H9 (cell line): ENCODE data around the gene ARID2. TPM values are rescaled to one million over a fixed set of nuclear protein-coding genes. Genes with fewer than 3 reads are reported as not detected.
A peak's percentile ranks its signal among the peaks of the same experiment; 100 is the strongest.

Experiments used
- DNase-seq: peaks from one replicate; pipeline ENCODE4 v3.0.0-alpha.2; 2017
- H2AFZ ChIP-seq: one replicate; pipeline ENCODE4 v1.6.1; 2013; ENCODE audit warnings: mild to moderate bottlenecking, low read length, control low read depth, moderate library complexity
- H2AK5ac ChIP-seq: 2 replicates; pipeline ENCODE4 v1.6.1; 2013; ENCODE audit warnings: low read length, control low read depth, mixed read lengths; ENCODE audit not compliant: insufficient read length
- H2BK120ac ChIP-seq: one replicate; pipeline ENCODE4 v1.6.1; 2013; ENCODE audit warnings: low read depth, mild to moderate bottlenecking, low read length, control low read depth, inconsistent platforms; ENCODE audit not compliant: poor library complexity, severe bottlenecking
- H2BK12ac ChIP-seq: 2 replicates; pipeline ENCODE4 v1.6.1; 2013; ENCODE audit warnings: low read length, control low read depth, mixed read lengths, low read depth; ENCODE audit not compliant: insufficient read length
- H2BK15ac ChIP-seq: 2 replicates; pipeline ENCODE4 v1.6.1; 2013; ENCODE audit warnings: low read depth, low read length, control low read depth
- H2BK20ac ChIP-seq: one replicate; pipeline ENCODE4 v1.6.1; 2013; ENCODE audit warnings: low read depth, mild to moderate bottlenecking, low read length, control low read depth, inconsistent platforms; ENCODE audit not compliant: poor library complexity, severe bottlenecking
- H2BK5ac ChIP-seq: 2 replicates; pipeline ENCODE4 v1.6.1; 2013; ENCODE audit warnings: low read length, control low read depth, mixed read lengths; ENCODE audit not compliant: insufficient read length
- H3K14ac ChIP-seq: 2 replicates; pipeline ENCODE4 v1.6.1; 2013; ENCODE audit warnings: low read length, control low read depth; ENCODE audit not compliant: insufficient read depth
- H3K18ac ChIP-seq: 2 replicates; pipeline ENCODE4 v1.6.1; 2013; ENCODE audit warnings: low read depth, mild to moderate bottlenecking, mixed read lengths, low read length, control low read depth; ENCODE audit not compliant: insufficient read length
- H3K23ac ChIP-seq: 2 replicates; pipeline ENCODE4 v1.6.1; 2013; ENCODE audit warnings: low read length, control low read depth, mixed read lengths, low read depth; ENCODE audit not compliant: insufficient read length
- H3K23me2 ChIP-seq: 2 replicates; pipeline ENCODE4 v1.6.1; 2013; ENCODE audit warnings: low read depth, mild to moderate bottlenecking, mixed read lengths, low read length, control low read depth; ENCODE audit not compliant: insufficient read length, poor library complexity, severe bottlenecking
- H3K27ac ChIP-seq: 2 replicates; pipeline ENCODE4 v1.5.1; 2013; ENCODE audit warnings: low read length, control low read depth, mixed read lengths, low read depth; ENCODE audit not compliant: insufficient read length
- H3K27me3 ChIP-seq: 2 replicates; pipeline ENCODE4 v1.6.1; 2013; ENCODE audit warnings: low read length, control low read depth, inconsistent platforms; ENCODE audit not compliant: insufficient read depth
- H3K4ac ChIP-seq: 2 replicates; pipeline ENCODE4 v1.6.1; 2013; ENCODE audit warnings: low read depth, mild to moderate bottlenecking, control low read depth, inconsistent platforms, low read length, moderate library complexity
- H3K4me1 ChIP-seq: 2 replicates; pipeline ENCODE4 v1.6.1; 2013; ENCODE audit warnings: low read length, control low read depth, inconsistent platforms; ENCODE audit not compliant: insufficient read depth
- H3K4me2 ChIP-seq: 2 replicates; pipeline ENCODE4 v1.6.1; 2013; ENCODE audit warnings: low read length, control low read depth, mixed read lengths; ENCODE audit not compliant: insufficient read length, insufficient read depth
- H3K56ac ChIP-seq: 2 replicates; pipeline ENCODE4 v1.6.1; 2013; ENCODE audit warnings: low read depth, mild to moderate bottlenecking, mixed read lengths, low read length, control low read depth; ENCODE audit not compliant: insufficient read length
- H3K79me1 ChIP-seq: 2 replicates; pipeline ENCODE4 v1.6.1; 2013; ENCODE audit warnings: low read depth, mild to moderate bottlenecking, moderate library complexity, low read length, control low read depth, inconsistent platforms; ENCODE audit not compliant: insufficient read depth, poor library complexity, severe bottlenecking
- H3K79me2 ChIP-seq: 2 replicates; pipeline ENCODE4 v1.6.1; 2013; ENCODE audit warnings: low read length, control low read depth, inconsistent platforms; ENCODE audit not compliant: insufficient read depth
- H3K9ac ChIP-seq: 2 replicates; pipeline ENCODE4 v1.6.1; 2013; ENCODE audit warnings: low read length, control low read depth, mixed read lengths; ENCODE audit not compliant: insufficient read length; ENCODE audit errors: extremely low read depth
- H3K9me3 ChIP-seq: one replicate; pipeline ENCODE4 v1.6.1; 2013; ENCODE audit warnings: low read depth, low read length, inconsistent platforms; ENCODE audit not compliant: control insufficient read depth
- H3T11ph ChIP-seq: one replicate; pipeline ENCODE4 v1.6.1; 2013; ENCODE audit warnings: mild to moderate bottlenecking, low read length, control low read depth, inconsistent platforms
- H4K20me1 ChIP-seq: one replicate; pipeline ENCODE4 v1.6.1; 2013; ENCODE audit not compliant: control insufficient read depth, insufficient read length, insufficient read depth
- H4K5ac ChIP-seq: 2 replicates; pipeline ENCODE4 v1.6.1; 2013; ENCODE audit warnings: low read depth, mild to moderate bottlenecking, mixed read lengths, low read length, control low read depth; ENCODE audit not compliant: insufficient read length
- H4K8ac ChIP-seq: replicated peaks from 2 replicates; pipeline ENCODE4 v1.6.1; 2013; ENCODE audit warnings: low read length, control low read depth, mixed read lengths, low read depth; ENCODE audit not compliant: insufficient read length
- H4K91ac ChIP-seq: 2 replicates; pipeline ENCODE4 v1.6.1; 2013; ENCODE audit warnings: low read depth, mild to moderate bottlenecking, moderate library complexity, mixed read lengths, low read length, control low read depth; ENCODE audit not compliant: insufficient read length
- H3K27ac Mint-ChIP-seq, 3 experiments: 2 replicates in 2 of 3; 3 replicates in 1 of 3; pipeline ENCODE4 v1.8.0; 2020 to 2021; ENCODE audit warnings: mixed read lengths in 3 of 3, mild to moderate bottlenecking in 1 of 3, moderate library complexity in 1 of 3
- H3K27me3 Mint-ChIP-seq: 2 replicates; pipeline ENCODE4 v1.8.0; 2021; ENCODE audit warnings: low read depth, mild to moderate bottlenecking, moderate library complexity, mixed read lengths
- H3K36me3 Mint-ChIP-seq, 3 experiments: 2 replicates in 2 of 3; 3 replicates in 1 of 3; pipeline ENCODE4 v1.8.0; 2020 to 2021; ENCODE audit warnings: low read depth in 3 of 3, mixed read lengths in 3 of 3; ENCODE audit not compliant: insufficient read depth in 1 of 3
- H3K4me1 Mint-ChIP-seq, 2 experiments: 2 replicates each; pipeline ENCODE4 v1.8.0; 2020; ENCODE audit warnings: mixed read lengths in 2 of 2
- H3K4me3 Mint-ChIP-seq, 2 experiments: 2 replicates in 1 of 2; 3 replicates in 1 of 2; pipeline ENCODE4 v1.8.0; 2020 to 2021; ENCODE audit warnings: mild to moderate bottlenecking in 2 of 2, mixed read lengths in 2 of 2, moderate library complexity in 1 of 2
- H3K9me3 Mint-ChIP-seq, 2 experiments: 2 replicates in 1 of 2; 3 replicates in 1 of 2; pipeline ENCODE4 v1.8.0; 2020; ENCODE audit warnings: mild to moderate bottlenecking in 2 of 2, mixed read lengths in 2 of 2, moderate library complexity in 1 of 2
- WGBS: extraction: QIAGEN DNeasy Blood & Tissue Kit; methylation state at CpG from one replicate; pipeline ENCODE4 v1.1.7; 2013; ENCODE audit warnings: missing lambda C conversion rate, low lambda C conversion rate, mixed read lengths; ENCODE audit not compliant: insufficient read length; ENCODE audit errors: extremely low coverage; 5-methylcytosine and 5-hydroxymethylcytosine counted together
- long read RNA-seq: library from polyadenylated mRNA; unstranded; transcript quantifications from one replicate; pipeline ENCODE4 v2.0.0, GENCODE V29; 2020
- total RNA-seq: library from RNA; stranded (reverse); gene quantifications from 2 replicates; pipeline ENCODE4 v1.2.1, GENCODE V29; 2021
- TF ChIP-seq, protein P1 (sequence below): fragments of 200-600 bp; sonication (generic); conservative IDR thresholded peaks from 3 replicates; pipeline ENCODE4 v1.8.0; 2021; ENCODE audit warnings: antibody characterized with exemption, mild to moderate bottlenecking

ARID2 gene, protein sequence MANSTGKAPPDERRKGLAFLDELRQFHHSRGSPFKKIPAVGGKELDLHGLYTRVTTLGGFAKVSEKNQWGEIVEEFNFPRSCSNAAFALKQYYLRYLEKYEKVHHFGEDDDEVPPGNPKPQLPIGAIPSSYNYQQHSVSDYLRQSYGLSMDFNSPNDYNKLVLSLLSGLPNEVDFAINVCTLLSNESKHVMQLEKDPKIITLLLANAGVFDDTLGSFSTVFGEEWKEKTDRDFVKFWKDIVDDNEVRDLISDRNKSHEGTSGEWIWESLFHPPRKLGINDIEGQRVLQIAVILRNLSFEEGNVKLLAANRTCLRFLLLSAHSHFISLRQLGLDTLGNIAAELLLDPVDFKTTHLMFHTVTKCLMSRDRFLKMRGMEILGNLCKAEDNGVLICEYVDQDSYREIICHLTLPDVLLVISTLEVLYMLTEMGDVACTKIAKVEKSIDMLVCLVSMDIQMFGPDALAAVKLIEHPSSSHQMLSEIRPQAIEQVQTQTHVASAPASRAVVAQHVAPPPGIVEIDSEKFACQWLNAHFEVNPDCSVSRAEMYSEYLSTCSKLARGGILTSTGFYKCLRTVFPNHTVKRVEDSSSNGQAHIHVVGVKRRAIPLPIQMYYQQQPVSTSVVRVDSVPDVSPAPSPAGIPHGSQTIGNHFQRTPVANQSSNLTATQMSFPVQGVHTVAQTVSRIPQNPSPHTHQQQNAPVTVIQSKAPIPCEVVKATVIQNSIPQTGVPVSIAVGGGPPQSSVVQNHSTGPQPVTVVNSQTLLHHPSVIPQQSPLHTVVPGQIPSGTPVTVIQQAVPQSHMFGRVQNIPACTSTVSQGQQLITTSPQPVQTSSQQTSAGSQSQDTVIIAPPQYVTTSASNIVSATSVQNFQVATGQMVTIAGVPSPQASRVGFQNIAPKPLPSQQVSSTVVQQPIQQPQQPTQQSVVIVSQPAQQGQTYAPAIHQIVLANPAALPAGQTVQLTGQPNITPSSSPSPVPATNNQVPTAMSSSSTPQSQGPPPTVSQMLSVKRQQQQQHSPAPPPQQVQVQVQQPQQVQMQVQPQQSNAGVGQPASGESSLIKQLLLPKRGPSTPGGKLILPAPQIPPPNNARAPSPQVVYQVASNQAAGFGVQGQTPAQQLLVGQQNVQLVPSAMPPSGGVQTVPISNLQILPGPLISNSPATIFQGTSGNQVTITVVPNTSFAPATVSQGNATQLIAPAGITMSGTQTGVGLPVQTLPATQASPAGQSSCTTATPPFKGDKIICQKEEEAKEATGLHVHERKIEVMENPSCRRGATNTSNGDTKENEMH (N-terminal part only)
- 61.9 and 63.8 TPM in 2 replicates for total RNA-seq
- long read RNA-seq, full-length matches to known transcripts, result 11 of 70 reads
- long read RNA-seq, partial matches to known transcripts, result 44 of 70 reads
- long read RNA-seq, other reads (novel, unspliced or antisense), result 15 of 70 reads

DNA sequence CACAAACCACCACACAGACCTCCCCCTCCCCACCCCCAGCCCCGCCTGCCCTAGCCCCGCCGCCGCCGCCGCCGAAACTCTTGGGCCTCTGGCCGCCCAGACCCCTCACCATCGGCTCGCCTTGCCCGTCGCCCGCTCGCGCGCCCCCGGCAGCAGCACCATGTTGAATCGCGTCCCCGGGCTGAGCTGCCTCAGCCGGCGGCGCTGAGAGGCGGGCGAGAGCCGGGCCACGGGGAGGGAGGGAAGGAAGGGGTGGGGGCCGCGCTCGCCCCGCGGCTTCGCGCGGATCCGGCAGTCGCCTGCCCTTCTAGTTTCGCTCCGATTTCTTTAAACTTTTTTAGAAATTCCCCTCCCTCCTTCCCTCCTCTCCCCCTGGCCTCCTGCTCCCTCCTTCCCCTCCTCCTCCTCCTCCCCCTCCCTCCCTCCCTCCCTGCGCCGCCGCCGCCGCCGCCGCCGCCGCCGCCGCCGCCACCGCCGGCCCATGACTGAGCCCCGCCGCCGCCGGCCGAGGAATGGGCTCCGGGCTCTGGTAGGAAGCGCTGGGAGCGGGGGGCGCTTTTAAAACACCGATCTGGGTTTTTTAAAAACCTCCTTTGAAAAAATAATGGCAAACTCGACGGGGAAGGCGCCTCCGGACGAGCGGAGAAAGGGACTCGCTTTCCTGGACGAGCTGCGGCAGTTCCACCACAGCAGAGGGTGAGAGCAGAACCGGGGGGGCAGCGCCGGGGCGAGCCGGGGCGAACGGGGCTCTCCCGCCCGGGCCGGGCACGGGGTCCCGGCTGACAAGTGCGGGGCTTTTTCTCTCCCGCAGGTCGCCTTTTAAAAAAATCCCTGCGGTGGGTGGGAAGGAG is at the start of gene ARID2:
Gene ARID2 (plus strand): TSS at position 474 of the 851 bp plus-strand sequence. CDS start 131 bp downstream, at position 605.
- Histone ChIP-seq H2BK5ac (no peak within 1 kb of the TSS), H3K79me2 (peaks cover 4% of the 10 kb centered on the region; the same call in 1 of the 2 replicates), H2BK120ac (peak within 1 kb of the TSS; percentile 93), H3K27ac (no peak within 1 kb of the TSS), H3K9me3 (no peaks in the 10 kb centered on the region), H4K8ac (no peak within 1 kb of the TSS), H2AK5ac (no peak within 1 kb of the TSS), H3K4me2 (peak within 1 kb of the TSS; percentile 63), H3K56ac (no peak within 1 kb of the TSS), H3K14ac (peak within 1 kb of the TSS; percentile 92), H3K9ac (peak within 1 kb of the TSS; percentile 93), H3K23me2 (peaks cover 7% of the 10 kb centered on the region), H2AFZ (no peak within 1 kb of the TSS), H3K27me3 (no peaks in the 10 kb centered on the region), H3K18ac (peak within 1 kb of the TSS; percentile 94), H2BK12ac (no peak within 1 kb of the TSS), H3K79me1 (no peaks in the 10 kb centered on the region), H4K91ac (no peak within 1 kb of the TSS), H4K20me1 (no peaks in the 10 kb centered on the region), H3K4me1 (no peaks in the 10 kb centered on the region), H4K5ac (no peak within 1 kb of the TSS), H2BK15ac (no peak within 1 kb of the TSS), H2BK20ac (no peak within 1 kb of the TSS), H3K23ac (no peak within 1 kb of the TSS), H3K4ac (no peak within 1 kb of the TSS; the same call in 1 of the 2 replicates), H3T11ph (no peak within 1 kb of the TSS)
- peak within 1 kb of the TSS; percentile 90 to 99 for H3K4me3 Mint-ChIP-seq
- peak; percentile 63 for DNase-seq
- H3K36me3 Mint-ChIP-seq, result peaks cover 10 to 22% (median 21%) of the 10 kb centered on the region in 3 experiments
- TF ChIP-seq, protein P1, sequence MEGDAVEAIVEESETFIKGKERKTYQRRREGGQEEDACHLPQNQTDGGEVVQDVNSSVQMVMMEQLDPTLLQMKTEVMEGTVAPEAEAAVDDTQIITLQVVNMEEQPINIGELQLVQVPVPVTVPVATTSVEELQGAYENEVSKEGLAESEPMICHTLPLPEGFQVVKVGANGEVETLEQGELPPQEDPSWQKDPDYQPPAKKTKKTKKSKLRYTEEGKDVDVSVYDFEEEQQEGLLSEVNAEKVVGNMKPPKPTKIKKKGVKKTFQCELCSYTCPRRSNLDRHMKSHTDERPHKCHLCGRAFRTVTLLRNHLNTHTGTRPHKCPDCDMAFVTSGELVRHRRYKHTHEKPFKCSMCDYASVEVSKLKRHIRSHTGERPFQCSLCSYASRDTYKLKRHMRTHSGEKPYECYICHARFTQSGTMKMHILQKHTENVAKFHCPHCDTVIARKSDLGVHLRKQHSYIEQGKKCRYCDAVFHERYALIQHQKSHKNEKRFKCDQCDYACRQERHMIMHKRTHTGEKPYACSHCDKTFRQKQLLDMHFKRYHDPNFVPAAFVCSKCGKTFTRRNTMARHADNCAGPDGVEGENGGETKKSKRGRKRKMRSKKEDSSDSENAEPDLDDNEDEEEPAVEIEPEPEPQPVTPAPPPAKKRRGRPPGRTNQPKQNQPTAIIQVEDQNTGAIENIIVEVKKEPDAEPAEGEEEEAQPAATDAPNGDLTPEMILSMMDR, result no peak
- H3K27ac Mint-ChIP-seq, result peak within 1 kb of the TSS; percentile 97 to 99 (median 99)
- WGBS, result no CpG with 5 or more reads among the region's 88 CpGs
- H3K27me3 Mint-ChIP-seq, result no peaks in the 10 kb centered on the region
- H3K9me3 Mint-ChIP-seq, result no peaks in the 10 kb centered on the region
- H3K4me1 Mint-ChIP-seq, result peaks cover 21 to 22% of the 10 kb centered on the region in 2 experiments
